AG10803 (cell line): ENCODE data around the gene AUH.
A peak's percentile ranks its signal among the peaks of the same experiment; 100 is the strongest.
"Not testable (repeated sequence)": the region's sequence is repeated elsewhere in the genome, so short reads cannot be mapped to it uniquely, and the experiment has no call there.

Experiments
- DNase-seq: peaks from one replicate; pipeline ENCODE4 v3.0.0; 2010; ENCODE audit warnings: low read depth
- H3K4me3 ChIP-seq: 2 replicates; pipeline ENCODE4 v1.5.1; 2011; ENCODE audit warnings: mild to moderate bottlenecking, low read length, control low read depth
- TF ChIP-seq, protein P1 (sequence below): conservative IDR thresholded peaks from 2 replicates; pipeline ENCODE4 v1.5.1; 2011; ENCODE audit warnings: mild to moderate bottlenecking, low read length, control low read depth, inconsistent platforms

Gene AUH

GRCh38 chr9:91378695-91379127 is 17.0 kb upstream of the AUH start:
- H3K4me3 ChIP-seq: no peak overlapping the region
- peak; percentile 72 for DNase-seq
- TF ChIP-seq, protein P1, sequence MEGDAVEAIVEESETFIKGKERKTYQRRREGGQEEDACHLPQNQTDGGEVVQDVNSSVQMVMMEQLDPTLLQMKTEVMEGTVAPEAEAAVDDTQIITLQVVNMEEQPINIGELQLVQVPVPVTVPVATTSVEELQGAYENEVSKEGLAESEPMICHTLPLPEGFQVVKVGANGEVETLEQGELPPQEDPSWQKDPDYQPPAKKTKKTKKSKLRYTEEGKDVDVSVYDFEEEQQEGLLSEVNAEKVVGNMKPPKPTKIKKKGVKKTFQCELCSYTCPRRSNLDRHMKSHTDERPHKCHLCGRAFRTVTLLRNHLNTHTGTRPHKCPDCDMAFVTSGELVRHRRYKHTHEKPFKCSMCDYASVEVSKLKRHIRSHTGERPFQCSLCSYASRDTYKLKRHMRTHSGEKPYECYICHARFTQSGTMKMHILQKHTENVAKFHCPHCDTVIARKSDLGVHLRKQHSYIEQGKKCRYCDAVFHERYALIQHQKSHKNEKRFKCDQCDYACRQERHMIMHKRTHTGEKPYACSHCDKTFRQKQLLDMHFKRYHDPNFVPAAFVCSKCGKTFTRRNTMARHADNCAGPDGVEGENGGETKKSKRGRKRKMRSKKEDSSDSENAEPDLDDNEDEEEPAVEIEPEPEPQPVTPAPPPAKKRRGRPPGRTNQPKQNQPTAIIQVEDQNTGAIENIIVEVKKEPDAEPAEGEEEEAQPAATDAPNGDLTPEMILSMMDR: no peak

DNA sequence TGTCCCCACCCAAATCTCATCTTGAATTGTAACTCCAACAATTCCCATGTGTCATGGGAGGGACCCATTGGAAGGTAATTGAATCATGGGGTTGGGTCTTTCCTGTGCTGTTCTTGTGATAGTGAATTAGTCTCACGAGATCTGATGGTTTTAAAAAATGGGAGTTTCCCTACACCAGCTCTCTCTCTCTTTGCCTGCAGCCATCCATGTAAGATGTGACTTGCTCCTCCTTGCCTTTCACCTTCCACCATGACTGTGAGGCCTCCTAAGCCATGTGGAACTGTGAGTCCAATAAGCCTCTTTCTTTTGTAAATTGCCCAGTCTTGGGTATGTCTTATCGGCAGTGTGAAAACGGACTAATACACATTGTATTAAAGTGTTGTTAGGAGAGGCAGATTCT is 16.3 kb upstream of the AUH start:
- DNase-seq, H3K4me3 ChIP-seq: not testable (repeated sequence)

DNA sequence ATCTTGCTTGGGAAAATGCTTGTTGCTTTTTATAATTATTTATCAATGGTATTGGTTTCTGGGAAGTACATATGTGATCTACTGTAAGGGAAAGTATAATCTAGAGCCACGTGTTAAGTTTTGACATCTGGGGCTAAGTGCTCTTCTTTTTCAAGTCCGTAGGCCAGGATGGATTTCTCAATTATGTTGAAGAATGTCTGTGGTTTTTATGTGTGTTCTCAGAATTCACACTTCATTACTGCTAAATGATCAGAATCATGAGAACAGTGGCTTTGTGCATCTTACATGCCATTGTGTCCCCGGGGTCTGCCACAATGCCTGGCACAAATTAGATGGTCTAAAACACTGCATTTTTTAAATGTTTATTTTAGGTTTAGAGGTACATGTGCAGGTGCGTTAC is 14.5 kb upstream of the AUH start:
- DNase-seq: peak; percentile 79
- TF ChIP-seq, protein P1: no peak
- no peak overlapping the region for H3K4me3 ChIP-seq

GRCh38 chr9:91374939-91375338 is 13.2 kb upstream of the AUH start:
- DNase-seq: peak; percentile 85
- no peak overlapping the region for H3K4me3 ChIP-seq
- TF ChIP-seq, protein P1: no peak

DNA sequence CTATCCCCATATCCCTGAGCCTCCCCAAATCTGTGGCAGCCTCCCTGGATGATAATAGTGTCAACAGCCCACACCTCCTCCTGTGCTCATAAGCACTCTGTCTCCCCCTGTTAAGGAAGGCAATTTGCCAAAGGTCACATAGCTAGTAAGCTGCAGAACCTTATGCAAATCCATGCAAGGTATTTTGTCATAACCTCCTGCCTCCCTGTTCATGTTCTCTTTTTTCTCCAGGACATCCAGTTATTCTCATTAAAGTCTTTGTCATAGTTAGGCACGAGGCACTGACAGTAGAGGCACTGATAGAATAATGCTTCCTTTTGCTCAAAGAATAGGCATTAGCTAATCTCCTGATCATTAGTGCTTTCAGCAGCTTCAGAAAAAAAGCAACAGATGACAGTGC is 10.2 kb upstream of the AUH start:
- TF ChIP-seq, protein P1: no peak
- no peak overlapping the region for H3K4me3 ChIP-seq
- no peak for DNase-seq

DNA sequence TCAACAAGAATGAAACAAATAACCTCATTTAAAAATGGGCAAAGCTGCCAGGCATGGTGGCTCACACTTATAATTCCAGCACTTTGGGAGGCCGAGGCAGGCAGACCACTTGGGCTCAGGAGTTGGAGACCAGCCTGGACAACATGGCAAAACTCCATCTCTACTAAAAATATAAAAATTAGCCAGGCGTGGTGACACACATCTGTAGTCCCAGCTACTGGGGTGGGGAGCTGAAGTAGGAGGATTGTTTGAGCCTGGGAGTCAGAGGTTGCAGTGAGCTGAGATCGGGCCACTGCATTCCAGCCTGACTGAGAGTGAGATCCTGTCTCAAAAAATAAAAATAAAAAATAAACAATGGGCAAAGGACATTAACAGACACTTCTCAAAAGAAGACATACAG is 8.3 kb upstream of the AUH start:
- not testable (repeated sequence) for H3K4me3 ChIP-seq, DNase-seq

- H3K4me3 ChIP-seq: no peak overlapping the region
- TF ChIP-seq, protein P1: no peak
- no peak for DNase-seq
These were observed 3.0 kb upstream of the AUH start for GRCh38 chr9:91364702-91365101.

DNA sequence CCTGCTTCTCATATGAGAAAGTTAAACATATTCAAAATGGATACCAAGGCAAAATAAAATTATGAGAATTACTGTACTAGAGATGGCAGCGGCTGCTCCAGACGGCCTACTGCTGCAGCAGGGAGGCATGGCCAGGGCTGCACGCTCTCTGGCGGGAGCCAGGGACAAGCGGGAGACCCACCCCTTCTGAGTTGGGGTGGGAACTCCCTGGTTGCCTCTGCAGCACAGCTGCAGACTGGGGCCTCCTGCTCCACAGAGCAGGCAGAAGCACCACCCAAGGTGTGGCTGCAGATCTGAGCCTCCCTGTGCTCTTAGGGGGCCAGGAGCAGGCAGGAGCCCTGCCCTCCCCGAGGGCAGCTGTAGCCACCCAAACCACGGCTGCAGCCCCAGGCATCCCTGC is 2.3 kb upstream of the AUH start:
- no peak overlapping the region for H3K4me3 ChIP-seq
- no peak for DNase-seq
- TF ChIP-seq, protein P1: no peak
